Cardiac muscle cell (in vitro differentiated cells and primary cell): Measurements from ENCODE around the gene DAB2IP. TPM values are rescaled to one million over a fixed set of nuclear protein-coding genes. Genes with fewer than 3 reads are reported as not detected.

Experiments
- DNase-seq, 2 donors: peaks; one replicate each; pipeline versions ENCODE4 v3.0.0 to v3.0.0-alpha.2; 2010 to 2017; ENCODE audit warnings: low read depth in 1 of 2, low spot score in 1 of 2
- H3K27ac ChIP-seq: fragments of 200-600 bp; sonication (generic); 2 replicates; pipeline ENCODE4 v1.5.1; 2016
- H3K27me3 ChIP-seq: fragments of 200-600 bp; sonication (generic); 2 replicates; pipeline ENCODE4 v1.6.0; 2016; ENCODE audit warnings: control low read depth
- H3K36me3 ChIP-seq: fragments of 200-600 bp; sonication (generic); 2 replicates; pipeline ENCODE4 v1.5.1; 2016; ENCODE audit warnings: control low read depth
- H3K4me1 ChIP-seq: fragments of 200-600 bp; sonication (generic); 2 replicates; pipeline ENCODE4 v1.8.1; 2017; ENCODE audit warnings: low read depth, mild to moderate bottlenecking, mixed run types
- H3K4me3 ChIP-seq: fragments of 200-600 bp; sonication (generic); 2 replicates; pipeline ENCODE4 v1.5.1; 2016; ENCODE audit warnings: mild to moderate bottlenecking
- H3K9me3 ChIP-seq: fragments of 200-600 bp; sonication (generic); 2 replicates; pipeline ENCODE4 v1.5.1; 2017; ENCODE audit warnings: low read depth, mild to moderate bottlenecking, control low read depth
- CTCF ChIP-seq: IDR thresholded peaks from 2 replicates; pipeline ENCODE4 v1.5.1; 2012; ENCODE audit warnings: low read depth, mild to moderate bottlenecking, low read length
- polyA plus RNA-seq: library from polyadenylated mRNA; unstranded; fragments of >200 nt; fragmentation: Nextera tagmentation; extraction: Ambion mirVana; gene quantifications from 2 replicates; pipeline ENCODE4 v1.2.1, GENCODE V29; 2016
- total RNA-seq: library from RNA; depleted of rRNA; stranded (reverse); fragments of >200 nt; gene quantifications from 2 replicates; pipeline ENCODE4 v1.2.3, GENCODE V29; 2016

Gene DAB2IP
- total and polyA plus RNA-seq, 2 experiments from 2014 or later: 25.7 to 105 TPM

- TF ChIP-seq CTCF: no peak
- Histone ChIP-seq H3K27ac (no peak overlapping the region), H3K4me1 (peaks cover 12% of the 10 kb centered on the region), H3K9me3 (no peaks in the 10 kb centered on the region), H3K36me3 (no peaks in the 10 kb centered on the region), H3K4me3 (no peak overlapping the region), H3K27me3 (no peaks in the 10 kb centered on the region)
- no peak for DNase-seq
Observed at GRCh38 chr9:121811140-121811539, 159.7 kb downstream of the DAB2IP start.

- Histone ChIP-seq H3K9me3 (no peaks in the 10 kb centered on the region), H3K36me3 (no peaks in the 10 kb centered on the region), H3K4me3 (no peak overlapping the region), H3K27ac (no peak overlapping the region), H3K27me3 (no peaks in the 10 kb centered on the region), H3K4me1 (peaks cover 12% of the 10 kb centered on the region)
- no peak for TF ChIP-seq CTCF
- DNase-seq: no peak
Observed at GRCh38 chr9:121811751-121812150, 160.3 kb downstream of the DAB2IP start.

DNA sequence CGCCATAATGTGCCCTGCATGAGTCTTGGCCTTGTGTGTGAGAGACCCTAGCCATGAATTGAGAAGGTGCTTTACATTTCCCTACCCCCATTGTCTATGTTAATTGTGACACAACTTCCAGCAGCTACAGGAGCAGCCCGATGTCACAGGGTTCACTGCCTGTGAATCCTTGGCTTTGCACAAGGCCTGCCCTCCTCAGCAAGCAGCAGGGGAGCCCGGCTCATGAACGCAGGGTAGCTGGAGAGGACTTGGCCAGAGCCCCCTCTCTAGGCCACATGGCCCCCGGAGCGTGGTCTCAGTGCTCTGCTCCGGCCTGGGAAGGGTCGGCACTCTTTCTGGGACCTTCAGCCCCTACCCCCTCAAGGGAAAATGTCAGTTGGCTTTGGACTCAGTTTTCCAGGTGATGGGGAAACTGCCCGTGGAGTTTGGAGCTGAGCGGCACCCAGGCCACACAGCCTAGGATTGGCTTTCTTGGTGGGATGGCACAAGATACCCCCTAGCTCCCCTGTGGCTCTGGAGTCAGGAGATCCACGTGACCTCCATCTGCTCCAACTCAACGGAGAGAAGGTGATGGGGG lies 160.8 kb downstream of the DAB2IP start:
- no peaks in the 10 kb centered on the region for H3K9me3 ChIP-seq

DNA sequence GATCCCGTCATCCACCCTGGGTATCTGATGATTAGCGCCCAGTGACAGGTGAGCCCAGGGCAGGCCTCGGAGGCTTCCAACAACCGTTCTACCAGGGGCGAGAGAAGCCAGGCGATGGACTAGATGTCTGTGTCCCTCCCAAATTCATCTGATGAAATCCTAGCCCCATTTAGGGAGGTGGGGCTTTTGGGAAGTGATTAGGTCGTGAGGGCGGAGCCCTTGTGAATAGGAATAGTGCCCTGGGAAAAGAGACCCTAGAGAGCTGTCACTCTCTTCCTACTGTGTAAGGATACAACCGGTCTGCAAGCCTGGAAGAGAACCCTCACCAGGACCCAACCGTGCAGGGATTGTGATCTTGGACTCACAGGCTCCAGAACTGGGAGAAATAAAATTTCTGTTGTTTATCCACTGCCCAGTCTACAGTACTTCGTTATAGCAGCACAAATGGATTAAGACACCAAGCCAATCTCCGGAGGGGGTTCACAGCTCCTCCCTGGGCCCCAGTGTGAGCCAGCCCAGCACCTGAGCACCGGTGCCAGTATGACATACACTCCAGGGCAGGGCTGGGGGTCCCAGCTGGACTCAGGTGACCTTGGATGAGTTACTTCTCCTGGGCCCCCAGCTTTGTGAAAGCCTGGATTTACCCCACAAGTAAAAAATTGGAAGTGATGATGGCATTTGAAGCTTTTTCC lies 162.2 kb downstream of the DAB2IP start:
- no peak for DNase-seq
- peaks cover 12% of the 10 kb centered on the region for H3K4me1 ChIP-seq

More for the DNA sequence above, 160.8 kb downstream of the DAB2IP start:
- no peak overlapping the region for H3K4me3 ChIP-seq
- peaks cover 12% of the 10 kb centered on the region for H3K4me1 ChIP-seq
- no peak overlapping the region for H3K27ac ChIP-seq
- no peak for DNase-seq
- H3K36me3 ChIP-seq: no peaks in the 10 kb centered on the region
- no peak for TF ChIP-seq CTCF
- no peaks in the 10 kb centered on the region for H3K27me3 ChIP-seq

DNA sequence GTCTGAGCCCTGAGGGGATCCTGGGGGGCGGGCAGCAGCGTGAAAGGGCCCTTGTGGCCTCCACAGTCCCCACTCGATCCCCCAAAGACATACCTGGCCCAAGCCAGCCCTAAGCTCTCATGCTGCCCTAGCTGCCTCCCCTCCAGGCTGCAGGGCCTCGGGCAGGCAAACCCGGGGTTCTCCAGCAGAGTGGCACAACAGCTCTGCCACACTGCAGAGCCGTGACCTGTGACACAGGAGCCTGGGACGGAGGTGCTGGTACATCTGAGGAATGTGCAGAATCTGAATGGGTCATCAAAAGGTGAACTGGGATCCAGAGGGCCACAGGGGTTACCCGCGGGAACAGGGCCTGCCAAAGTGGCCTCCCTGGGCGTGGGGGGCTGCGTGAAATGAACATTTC lies 163.2 kb downstream of the DAB2IP start:
- Histone ChIP-seq H3K9me3 (no peaks in the 10 kb centered on the region), H3K4me3 (no peak overlapping the region), H3K4me1 (peaks cover 12% of the 10 kb centered on the region), H3K36me3 (no peaks in the 10 kb centered on the region), H3K27ac (no peak overlapping the region), H3K27me3 (no peaks in the 10 kb centered on the region)
- no peak for TF ChIP-seq CTCF
- no peak for DNase-seq

More for the DNA sequence above, 162.2 kb downstream of the DAB2IP start:
- TF ChIP-seq CTCF: no peak
- H3K27ac ChIP-seq: no peak overlapping the region
- no peaks in the 10 kb centered on the region for H3K27me3 ChIP-seq
- H3K9me3 ChIP-seq: no peaks in the 10 kb centered on the region
- no peaks in the 10 kb centered on the region for H3K36me3 ChIP-seq
- H3K4me3 ChIP-seq: no peak overlapping the region
